ENCODE data around the gene FRY.

GRCh38 chr13:32056316-32056715, 24.7 kb downstream of the FRY start:
- TF ChIP-seq, protein P1, sequence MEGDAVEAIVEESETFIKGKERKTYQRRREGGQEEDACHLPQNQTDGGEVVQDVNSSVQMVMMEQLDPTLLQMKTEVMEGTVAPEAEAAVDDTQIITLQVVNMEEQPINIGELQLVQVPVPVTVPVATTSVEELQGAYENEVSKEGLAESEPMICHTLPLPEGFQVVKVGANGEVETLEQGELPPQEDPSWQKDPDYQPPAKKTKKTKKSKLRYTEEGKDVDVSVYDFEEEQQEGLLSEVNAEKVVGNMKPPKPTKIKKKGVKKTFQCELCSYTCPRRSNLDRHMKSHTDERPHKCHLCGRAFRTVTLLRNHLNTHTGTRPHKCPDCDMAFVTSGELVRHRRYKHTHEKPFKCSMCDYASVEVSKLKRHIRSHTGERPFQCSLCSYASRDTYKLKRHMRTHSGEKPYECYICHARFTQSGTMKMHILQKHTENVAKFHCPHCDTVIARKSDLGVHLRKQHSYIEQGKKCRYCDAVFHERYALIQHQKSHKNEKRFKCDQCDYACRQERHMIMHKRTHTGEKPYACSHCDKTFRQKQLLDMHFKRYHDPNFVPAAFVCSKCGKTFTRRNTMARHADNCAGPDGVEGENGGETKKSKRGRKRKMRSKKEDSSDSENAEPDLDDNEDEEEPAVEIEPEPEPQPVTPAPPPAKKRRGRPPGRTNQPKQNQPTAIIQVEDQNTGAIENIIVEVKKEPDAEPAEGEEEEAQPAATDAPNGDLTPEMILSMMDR (conservative IDR thresholded peaks at IDR 0.05), result no peak
- no peak for TF ChIP-seq ZFX (IDR thresholded peaks at IDR 0.05)

All from C4-2B (cell line).